Peyer's patch (tissue), 4 donors: ENCODE results near the gene RTN4. TPM values are rescaled to one million over a fixed set of nuclear protein-coding genes. Genes with fewer than 3 reads are reported as not detected.
"Not testable (repeated sequence)": the region's sequence is repeated elsewhere in the genome, so short reads cannot be mapped to it uniquely, and the experiment has no call there.

Source experiments
- DNase-seq, 3 donors: peaks; one replicate each; pipeline ENCODE4 v3.0.0-alpha.2; 2017 to 2019
- H3K27ac ChIP-seq, 4 donors: fragments of 200-600 bp; sonication (generic); one replicate each; pipeline ENCODE4 v1.5.1; 2016 to 2019
- H3K27me3 ChIP-seq, 2 donors: fragments of 200-600 bp; sonication (generic); one replicate each; pipeline ENCODE4 v1.5.1; 2019
- H3K36me3 ChIP-seq, 3 donors: fragments of 200-600 bp; sonication (generic); one replicate each; pipeline ENCODE4 v1.5.1; 2016 to 2019
- H3K4me1 ChIP-seq, 4 donors: fragments of 200-600 bp; sonication (generic); one replicate each; pipeline ENCODE4 v1.5.1; 2016 to 2019
- H3K4me3 ChIP-seq, 4 donors: fragments of 200-600 bp; sonication (generic); 1 replicate in 3 of 4; 2 replicates in 1 of 4; pipeline ENCODE4 v1.5.1; 2016 to 2019; ENCODE audit warnings: mild to moderate bottlenecking in 1 of 4
- H3K9me3 ChIP-seq, 4 donors: fragments of 200-600 bp; sonication (generic); one replicate each; pipeline ENCODE4 v1.5.1; 2016 to 2019; ENCODE audit warnings: mild to moderate bottlenecking in 1 of 4
- CTCF ChIP-seq, 6 experiments: fragments of 450-650 bp in 4 of 6; fragments of 200-600 bp in 2 of 6; sonication (generic) in 1 of 6; IDR thresholded peaks; one replicate each; pipeline ENCODE4 v1.5.1; 2017 to 2019; ENCODE audit warnings: antibody characterized with exemption in 6 of 6, mild to moderate bottlenecking in 3 of 6, moderate library complexity in 1 of 6
- POLR2A ChIP-seq, 2 donors: fragments of 450-650 bp; IDR thresholded peaks; one replicate each; pipeline ENCODE4 v1.5.1; 2017; ENCODE audit warnings: antibody characterized with exemption in 2 of 2, mild to moderate bottlenecking in 2 of 2, moderate library complexity in 2 of 2
- total RNA-seq, 4 donors: library from RNA; depleted of rRNA; stranded (reverse); fragments of >200 nt; gene quantifications; one replicate each; pipeline ENCODE4 v1.1.0, GENCODE V29; 2016

The RTN4 gene
- total RNA-seq, 4 donors from 2014 or later = 140 to 313 (median 195) TPM

GRCh38 chr2:55000341-55000740 is 49.9 kb downstream of the RTN4 start:
- Histone ChIP-seq H3K4me3 (no peak overlapping the region), H3K27me3 (no peaks in the 10 kb centered on the region), H3K9me3 (no peaks in the 10 kb centered on the region), H3K36me3 (no peaks in the 10 kb centered on the region), H3K4me1 (peaks cover 0 to 54% (median 0%) of the 10 kb centered on the region in 4 donors), H3K27ac (no peak overlapping the region)
- no peak for DNase-seq
- no peak for TF ChIP-seq CTCF (IDR thresholded peaks at IDR 0.05)
- no peak for TF ChIP-seq POLR2A (IDR thresholded peaks at IDR 0.05)

DNA sequence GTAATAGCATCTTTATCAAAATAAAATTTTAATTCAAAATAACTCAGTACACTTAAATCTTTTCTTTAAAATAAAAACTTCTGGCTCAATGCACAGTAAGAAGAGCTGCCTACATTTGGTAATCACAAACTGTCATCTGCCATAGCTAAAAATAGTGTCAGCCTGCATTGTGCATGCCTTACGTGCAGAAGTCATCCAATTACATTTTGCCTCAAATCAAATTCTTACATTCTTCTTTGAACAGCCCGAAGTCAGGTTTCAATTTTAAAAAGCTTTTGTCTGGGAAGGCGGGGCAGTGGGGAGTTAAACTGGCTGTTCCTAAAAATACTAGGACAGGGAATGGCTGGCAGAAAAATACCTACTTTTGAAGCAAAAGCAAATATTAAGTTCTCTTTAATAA is 51.1 kb downstream of the RTN4 start:
- Histone ChIP-seq H3K27ac (no peak overlapping the region), H3K4me1 (peaks cover 0 to 48% (median 0%) of the 10 kb centered on the region in 4 donors), H3K27me3 (no peaks in the 10 kb centered on the region), H3K36me3 (no peaks in the 10 kb centered on the region), H3K9me3 (no peaks in the 10 kb centered on the region), H3K4me3 (no peak overlapping the region)
- TF ChIP-seq POLR2A (IDR thresholded peaks at IDR 0.05) (no peak), CTCF (IDR thresholded peaks at IDR 0.05) (no peak)
- no peak for DNase-seq

GRCh38 chr2:54997826-54998225 is 52.4 kb downstream of the RTN4 start:
- Histone ChIP-seq H3K27me3 (no peaks in the 10 kb centered on the region), H3K9me3 (no peaks in the 10 kb centered on the region), H3K4me3 (no peak overlapping the region), H3K36me3 (no peaks in the 10 kb centered on the region), H3K4me1 (peaks cover 0 to 38% (median 0%) of the 10 kb centered on the region in 4 donors), H3K27ac (no peak overlapping the region)
- no peak for TF ChIP-seq POLR2A (IDR thresholded peaks at IDR 0.05)
- TF ChIP-seq CTCF (IDR thresholded peaks at IDR 0.05) = no peak
- DNase-seq = no peak

- Histone ChIP-seq H3K36me3 (no peaks in the 10 kb centered on the region), H3K27me3 (no peaks in the 10 kb centered on the region), H3K4me3 (no peak overlapping the region), H3K27ac (no peak overlapping the region), H3K9me3 (no peaks in the 10 kb centered on the region), H3K4me1 (peaks cover 0 to 30% (median 0%) of the 10 kb centered on the region in 4 donors)
- no peak for TF ChIP-seq POLR2A (IDR thresholded peaks at IDR 0.05)
- no peak for TF ChIP-seq CTCF (IDR thresholded peaks at IDR 0.05)
- no peak for DNase-seq
These were observed 54.7 kb downstream of the RTN4 start for GRCh38 chr2:54995553-54995952.

GRCh38 chr2:54990694-54991093 is 59.6 kb downstream of the RTN4 start:
- not testable (repeated sequence) for H3K27ac ChIP-seq, H3K4me1 ChIP-seq, DNase-seq, H3K9me3 ChIP-seq, H3K27me3 ChIP-seq, H3K4me3 ChIP-seq
- H3K36me3 ChIP-seq = peaks cover 0 to 17% (median 0%) of the 10 kb centered on the region in 3 donors

DNA sequence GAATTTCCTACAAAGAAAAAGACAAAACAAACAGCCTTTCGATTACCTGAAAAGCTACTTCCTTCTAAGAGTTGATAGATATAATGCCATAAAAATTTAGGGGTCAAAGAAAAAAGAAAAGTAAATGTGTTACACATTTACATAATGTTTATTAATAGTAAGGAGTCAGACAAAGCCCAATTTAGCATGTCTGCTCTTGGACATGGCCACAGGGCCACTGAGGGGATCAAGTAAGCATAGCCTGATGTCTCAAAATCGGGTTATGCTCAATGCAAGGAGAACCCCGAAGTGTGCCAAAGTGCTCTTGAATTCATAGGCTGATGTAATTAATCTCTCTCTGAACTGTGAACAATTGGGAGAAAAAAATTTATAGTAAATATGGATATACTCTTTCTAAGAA is 61.6 kb downstream of the RTN4 start:
- Histone ChIP-seq H3K27ac (no peak overlapping the region), H3K4me1 (peaks cover 0 to 13% (median 0%) of the 10 kb centered on the region in 4 donors), H3K4me3 (no peak overlapping the region), H3K36me3 (peaks cover 0 to 28% (median 0%) of the 10 kb centered on the region in 3 donors), H3K9me3 (no peaks in the 10 kb centered on the region), H3K27me3 (no peaks in the 10 kb centered on the region)
- DNase-seq = no peak
- TF ChIP-seq POLR2A (IDR thresholded peaks at IDR 0.05) (no peak), CTCF (IDR thresholded peaks at IDR 0.05) (no peak)
